ENCODE results near the gene NKAIN4. TPM values are rescaled to one million over a fixed set of nuclear protein-coding genes. Genes with fewer than 3 reads are reported as not detected.

The NKAIN4 gene
- total and polyA plus RNA-seq, 2 experiments from 2014 or later = 12.6 to 13.2 TPM

GRCh38 chr20:63298731-63299312 lies 44.6 kb upstream of the NKAIN4 start:
- Histone ChIP-seq H3K36me3 (ENCODE audit: insufficient read depth) (no peaks in the 10 kb centered on the region), H3K9me2 (ENCODE audit: insufficient read depth) (no peaks in the 10 kb centered on the region), H3K4me1 (ENCODE audit: insufficient read depth) (peaks cover 16% of the 10 kb centered on the region), H3F3A (replicated peaks; ENCODE audit: low read depth) (no peaks in the 10 kb centered on the region), H3K4me2 (no peak overlapping the region), H4K20me1 (replicated peaks; ENCODE audit: insufficient read depth) (no peaks in the 10 kb centered on the region), H3K4me3 (no peak overlapping the region), H2AFZ (no peak overlapping the region), H3K27me3 (ENCODE audit: insufficient read depth) (no peaks in the 10 kb centered on the region), H3K79me2 (replicated peaks; ENCODE audit: insufficient read depth) (no peaks in the 10 kb centered on the region), H3K27ac (ENCODE audit: low read depth) (no peak overlapping the region)
- peaks cover 20% of the 10 kb centered on the region for H3K27me3 Mint-ChIP-seq (ENCODE audit: insufficient read depth, low read depth, poor library complexity)
- H3K36me3 Mint-ChIP-seq (ENCODE audit: low read depth) = no peaks in the 10 kb centered on the region
- H3K4me1 Mint-ChIP-seq = peaks cover 16% of the 10 kb centered on the region
- no peak overlapping the region for H3K27ac Mint-ChIP-seq
- H3K9me3 Mint-ChIP-seq = no peaks in the 10 kb centered on the region
- DNase-seq (ENCODE audit: low spot score) (no peak), ATAC-seq (no peak)
- no peak overlapping the region for H3K4me3 Mint-ChIP-seq
- no peak for TF ChIP-seq REST (IDR thresholded peaks at IDR 0.05; ENCODE audit: unreplicated experiment)
- TF ChIP-seq ETS1 (IDR thresholded peaks at IDR 0.05) = no peak
- TF ChIP-seq EZH2phosphoT487 (IDR thresholded peaks at IDR 0.05; ENCODE audit: unreplicated experiment) = no peak
- TF ChIP-seq STAT1 (IDR thresholded peaks at IDR 0.05; ENCODE audit: unreplicated experiment) = no peak
- TF ChIP-seq NANOG (IDR thresholded peaks at IDR 0.05; ENCODE audit: borderline replicate concordance) = no peak
- no peak for TF ChIP-seq POLR2AphosphoS5 (IDR thresholded peaks at IDR 0.05; ENCODE audit: low read depth)
- no peak for TF ChIP-seq JUNB (IDR thresholded peaks at IDR 0.05; ENCODE audit: unreplicated experiment)

- H3K4me1 ChIP-seq (ENCODE audit: insufficient read depth) = peaks cover 16% of the 10 kb centered on the region
- no peak overlapping the region for H2AFZ ChIP-seq
- Mint-ChIP-seq H3K27me3 (ENCODE audit: insufficient read depth, low read depth, poor library complexity) (peaks cover 20% of the 10 kb centered on the region), H3K9me3 (no peaks in the 10 kb centered on the region), H3K27ac (no peak overlapping the region), H3K4me3 (no peak overlapping the region), H3K4me1 (peaks cover 16% of the 10 kb centered on the region), H3K36me3 (ENCODE audit: low read depth) (no peaks in the 10 kb centered on the region)
- H3K27ac ChIP-seq (ENCODE audit: low read depth) = no peak overlapping the region
- ATAC-seq = no peak
- no peak overlapping the region for H3K4me3 ChIP-seq
- no peaks in the 10 kb centered on the region for H3K27me3 ChIP-seq (ENCODE audit: insufficient read depth)
- H4K20me1 ChIP-seq (replicated peaks; ENCODE audit: insufficient read depth) = no peaks in the 10 kb centered on the region
- H3K4me2 ChIP-seq = no peak overlapping the region
- no peaks in the 10 kb centered on the region for H3F3A ChIP-seq (replicated peaks; ENCODE audit: low read depth)
- DNase-seq (ENCODE audit: low spot score) = no peak
- H3K36me3 ChIP-seq (ENCODE audit: insufficient read depth) = no peaks in the 10 kb centered on the region
- no peaks in the 10 kb centered on the region for H3K79me2 ChIP-seq (replicated peaks; ENCODE audit: insufficient read depth)
- H3K9me2 ChIP-seq (ENCODE audit: insufficient read depth) = no peaks in the 10 kb centered on the region
- no peak for TF ChIP-seq ZNF462 (CRISPR knock-in tag; IDR thresholded peaks at IDR 0.05)
- no peak for TF ChIP-seq JUNB (IDR thresholded peaks at IDR 0.05; ENCODE audit: unreplicated experiment)
- TF ChIP-seq ZNF114 (CRISPR knock-in tag; IDR thresholded peaks at IDR 0.05) = no peak
Measured at GRCh38 chr20:63297796-63298572, 43.7 kb upstream of the NKAIN4 start.
